WTC11 (cell line): ENCODE results near the gene ALDH2. TPM values are rescaled to one million over a fixed set of nuclear protein-coding genes. Genes with fewer than 3 reads are reported as not detected.

Experiments
- ATAC-seq: fragments of 200-7000 bp; cut with Tn5 transposase; 2 replicates; pipeline ENCODE4 v1.10.0; 2021; ENCODE audit warnings: mild to moderate bottlenecking, moderate library complexity
- CTCF ChIA-PET: fragments of 300-600 bp; sonication (Branson Sonifier 250); formaldehyde crosslinking; loops from one replicate; lab custom pipeline; 2021; ENCODE audit warnings: antibody characterized with exemption; lab: Charles Lee
- POLR2A ChIA-PET: fragments of 350-600 bp; sonication (Branson Sonifier 250); formaldehyde crosslinking; loops from one replicate; lab custom pipeline; 2021; ENCODE audit warnings: antibody characterized with exemption; lab: Charles Lee
- DNase-seq: peaks from one replicate; pipeline ENCODE4 v3.0.0; 2021; ENCODE audit warnings: low spot score
- H3K27ac Mint-ChIP-seq: 2 replicates; pipeline ENCODE4 v1.8.0; 2021; ENCODE audit warnings: mixed read lengths
- H3K27me3 Mint-ChIP-seq: 2 replicates; pipeline ENCODE4 v1.8.0; 2021; ENCODE audit warnings: low read depth, mild to moderate bottlenecking, moderate library complexity, mixed read lengths
- H3K36me3 Mint-ChIP-seq: 2 replicates; pipeline ENCODE4 v1.8.0; 2021; ENCODE audit warnings: mixed read lengths
- H3K4me1 Mint-ChIP-seq: 2 replicates; pipeline ENCODE4 v1.8.0; 2022; ENCODE audit warnings: mixed read lengths
- H3K4me3 Mint-ChIP-seq: 2 replicates; pipeline ENCODE4 v1.8.0; 2021; ENCODE audit warnings: mild to moderate bottlenecking, moderate library complexity, mixed read lengths
- H3K9me3 Mint-ChIP-seq: 2 replicates; pipeline ENCODE4 v1.8.0; 2021; ENCODE audit warnings: mixed read lengths
- ATF1 ChIP-seq: sonication (generic); formaldehyde crosslinking; IDR thresholded peaks from 2 replicates; pipeline ENCODE4 v1.8.1; 2023; ENCODE audit warnings: mild to moderate bottlenecking, moderate library complexity, missing genetic modification reagents
- CBFB ChIP-seq: sonication (generic); formaldehyde crosslinking; IDR thresholded peaks from 2 replicates; pipeline ENCODE4 v1.8.1; 2022; ENCODE audit warnings: mild to moderate bottlenecking, low read depth, missing genetic modification reagents
- ETV6 ChIP-seq: sonication (generic); formaldehyde crosslinking; IDR thresholded peaks from 2 replicates; pipeline ENCODE4 v1.8.1; 2022; ENCODE audit warnings: mild to moderate bottlenecking, missing genetic modification reagents
- FOXJ3 ChIP-seq: sonication (generic); formaldehyde crosslinking; IDR thresholded peaks from 2 replicates; pipeline ENCODE4 v1.9.0; 2021; ENCODE audit warnings: missing genetic modification reagents, mild to moderate bottlenecking, borderline replicate concordance
- HMGA2 ChIP-seq: fragments of 250-450 bp; sonication (Bioruptor Pico); IDR thresholded peaks from 2 replicates; pipeline ENCODE4 v1.4.0; 2021; ENCODE audit warnings: mild to moderate bottlenecking, moderate library complexity
- JUN ChIP-seq: sonication (generic); formaldehyde crosslinking; IDR thresholded peaks from 2 replicates; pipeline ENCODE4 v1.8.0; 2023; ENCODE audit warnings: mild to moderate bottlenecking, missing genetic modification reagents
- NR3C1 ChIP-seq: sonication (generic); formaldehyde crosslinking; conservative IDR thresholded peaks from 2 replicates; pipeline ENCODE4 v1.8.1; 2023; ENCODE audit warnings: low read depth, mild to moderate bottlenecking, missing genetic modification reagents
- SMAD4 ChIP-seq: sonication (generic); formaldehyde crosslinking; IDR thresholded peaks from 2 replicates; pipeline ENCODE4 v1.8.0; 2022; ENCODE audit warnings: mild to moderate bottlenecking, missing genetic modification reagents
- TEAD4 ChIP-seq: sonication (generic); formaldehyde crosslinking; IDR thresholded peaks from 2 replicates; pipeline ENCODE4 v1.8.0; 2022; ENCODE audit warnings: mild to moderate bottlenecking, missing genetic modification reagents
- TP53 ChIP-seq: sonication (generic); formaldehyde crosslinking; IDR thresholded peaks from 2 replicates; pipeline ENCODE4 v1.8.1; 2023; ENCODE audit warnings: mild to moderate bottlenecking, missing genetic modification reagents
- ZNF396 ChIP-seq: fragments of 250-450 bp; sonication (Bioruptor Pico); IDR thresholded peaks from 2 replicates; pipeline ENCODE4 v1.8.0; 2021; ENCODE audit warnings: mild to moderate bottlenecking, moderate library complexity, borderline replicate concordance
- ZNF423 ChIP-seq: fragments of 250-450 bp; sonication (Bioruptor Pico); IDR thresholded peaks from 2 replicates; pipeline ENCODE4 v2.1.2; 2022; ENCODE audit warnings: mild to moderate bottlenecking, moderate library complexity
- total RNA-seq: library from RNA; stranded (reverse); gene quantifications from 3 replicates; pipeline ENCODE4 v1.2.3, GENCODE V29; 2021
- TF ChIP-seq, protein P1 (sequence below): fragments of 250-450 bp; sonication (Bioruptor Pico); conservative IDR thresholded peaks from 2 replicates; pipeline ENCODE4 v1.9.0; 2021; ENCODE audit warnings: mild to moderate bottlenecking
- TF ChIP-seq, protein P2 (sequence below): fragments of 200-600 bp; IDR thresholded peaks from 2 replicates; pipeline ENCODE4 v1.8.0; 2022; ENCODE audit warnings: antibody characterized with exemption
- TF ChIP-seq, protein P3 (sequence below): sonication (generic); formaldehyde crosslinking; IDR thresholded peaks from 2 replicates; pipeline ENCODE4 v1.8.1; 2022; ENCODE audit warnings: low read depth, mild to moderate bottlenecking, moderate library complexity, missing genetic modification reagents, borderline replicate concordance
- TF ChIP-seq, protein P4 (sequence below): sonication (generic); formaldehyde crosslinking; IDR thresholded peaks from 2 replicates; pipeline ENCODE4 v1.8.0; 2022; ENCODE audit warnings: mild to moderate bottlenecking, missing genetic modification reagents
- TF ChIP-seq, protein P5 (sequence below): fragments of 250-450 bp; sonication (Bioruptor Pico); IDR thresholded peaks from 2 replicates; pipeline ENCODE4 v1.9.0; 2021; ENCODE audit warnings: mild to moderate bottlenecking, borderline replicate concordance
- TF ChIP-seq, protein P6 (sequence below): sonication (generic); formaldehyde crosslinking; IDR thresholded peaks from 2 replicates; pipeline ENCODE4 v1.8.1; 2023; ENCODE audit warnings: mild to moderate bottlenecking, missing genetic modification reagents
- TF ChIP-seq, protein P7 (sequence below): sonication (generic); formaldehyde crosslinking; IDR thresholded peaks from 2 replicates; pipeline ENCODE4 v1.8.0; 2022; ENCODE audit warnings: mild to moderate bottlenecking, missing genetic modification reagents

Gene ALDH2
- total RNA-seq, 1 experiment from 2014 or later = 36.7 TPM

DNA sequence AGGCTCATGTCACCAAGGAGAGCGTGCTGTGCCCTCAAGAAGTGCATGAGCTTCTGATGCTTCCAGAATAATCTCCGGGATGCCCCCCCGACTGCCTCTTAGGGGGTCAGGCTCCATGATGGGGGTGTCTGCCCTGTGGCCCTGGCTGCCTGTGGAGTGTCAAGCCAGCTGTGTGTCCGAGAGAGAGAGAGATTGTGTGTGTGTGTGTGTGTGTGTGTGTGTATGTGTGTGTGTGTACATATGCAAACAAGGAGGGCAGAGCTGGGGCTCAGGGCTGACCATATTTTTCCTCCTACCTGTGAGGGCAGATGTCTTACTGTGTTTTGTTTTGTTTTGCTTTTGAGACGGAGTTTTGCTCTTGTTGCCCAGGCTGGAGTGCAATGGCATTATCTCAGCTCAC, 5.6 kb upstream of the ALDH2 start:
- Mint-ChIP-seq H3K4me3 (no peak overlapping the region), H3K36me3 (no peaks in the 10 kb centered on the region; the same call in 1 of the 2 replicates), H3K27ac (peak overlapping the region; percentile 79; the same call in 1 of the 2 replicates), H3K4me1 (peaks cover 25% of the 10 kb centered on the region), H3K27me3 (peaks cover 12% of the 10 kb centered on the region), H3K9me3 (no peaks in the 10 kb centered on the region)
- ATAC-seq (no peak), DNase-seq (no peak)
- TF ChIP-seq, protein P1, sequence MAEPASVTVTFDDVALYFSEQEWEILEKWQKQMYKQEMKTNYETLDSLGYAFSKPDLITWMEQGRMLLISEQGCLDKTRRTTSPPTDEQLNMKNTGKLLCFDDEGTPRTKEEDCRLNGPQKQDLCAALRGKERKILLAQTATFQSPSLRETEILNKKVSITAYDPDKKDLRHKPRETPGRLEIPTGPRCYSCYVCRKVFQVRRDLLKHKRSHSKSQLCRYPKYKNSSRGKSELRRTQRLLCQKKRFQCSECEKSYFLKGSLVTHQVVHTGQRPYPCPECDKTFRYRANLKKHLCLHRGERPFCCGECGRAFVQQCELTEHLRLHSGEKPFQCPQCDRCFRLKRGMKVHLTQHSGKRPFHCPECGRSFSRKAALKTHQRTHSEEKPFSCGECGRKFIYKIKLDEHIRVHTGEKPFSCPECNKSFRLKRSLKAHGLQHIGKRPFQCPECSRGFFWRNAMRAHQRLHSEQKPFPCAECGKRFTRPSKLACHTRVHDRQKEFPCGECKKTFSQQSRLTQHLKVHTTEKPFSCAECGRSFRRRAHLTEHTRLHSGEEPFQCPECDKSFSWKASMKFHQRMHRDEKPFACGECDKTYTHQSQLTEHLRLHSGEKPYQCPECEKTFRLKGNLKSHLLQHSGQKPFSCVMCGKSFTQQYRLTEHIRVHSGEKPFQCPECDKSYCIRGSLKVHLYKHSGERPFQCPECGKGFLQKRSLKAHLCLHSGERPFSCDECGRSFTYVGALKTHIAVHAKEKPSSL (CRISPR knock-in tag) = no peak
- TF ChIP-seq CBFB = no peak
- no peak for TF ChIP-seq ZNF396 (CRISPR knock-in tag)
- TF ChIP-seq, protein P2, sequence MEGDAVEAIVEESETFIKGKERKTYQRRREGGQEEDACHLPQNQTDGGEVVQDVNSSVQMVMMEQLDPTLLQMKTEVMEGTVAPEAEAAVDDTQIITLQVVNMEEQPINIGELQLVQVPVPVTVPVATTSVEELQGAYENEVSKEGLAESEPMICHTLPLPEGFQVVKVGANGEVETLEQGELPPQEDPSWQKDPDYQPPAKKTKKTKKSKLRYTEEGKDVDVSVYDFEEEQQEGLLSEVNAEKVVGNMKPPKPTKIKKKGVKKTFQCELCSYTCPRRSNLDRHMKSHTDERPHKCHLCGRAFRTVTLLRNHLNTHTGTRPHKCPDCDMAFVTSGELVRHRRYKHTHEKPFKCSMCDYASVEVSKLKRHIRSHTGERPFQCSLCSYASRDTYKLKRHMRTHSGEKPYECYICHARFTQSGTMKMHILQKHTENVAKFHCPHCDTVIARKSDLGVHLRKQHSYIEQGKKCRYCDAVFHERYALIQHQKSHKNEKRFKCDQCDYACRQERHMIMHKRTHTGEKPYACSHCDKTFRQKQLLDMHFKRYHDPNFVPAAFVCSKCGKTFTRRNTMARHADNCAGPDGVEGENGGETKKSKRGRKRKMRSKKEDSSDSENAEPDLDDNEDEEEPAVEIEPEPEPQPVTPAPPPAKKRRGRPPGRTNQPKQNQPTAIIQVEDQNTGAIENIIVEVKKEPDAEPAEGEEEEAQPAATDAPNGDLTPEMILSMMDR = no peak
- TF ChIP-seq TEAD4 = no peak
- TF ChIP-seq SMAD4 (CRISPR knock-in tag) = no peak
- TF ChIP-seq JUN (CRISPR knock-in tag) = no peak
- ChIA-PET CTCF (interaction anchor here (0.5 to 3.3 kb wide), 2 partner anchors 16 to 52 kb away, joined by 3 to 19 read pairs; no protein-coding TSS in a partner anchor), POLR2A (no interaction called here)

DNA sequence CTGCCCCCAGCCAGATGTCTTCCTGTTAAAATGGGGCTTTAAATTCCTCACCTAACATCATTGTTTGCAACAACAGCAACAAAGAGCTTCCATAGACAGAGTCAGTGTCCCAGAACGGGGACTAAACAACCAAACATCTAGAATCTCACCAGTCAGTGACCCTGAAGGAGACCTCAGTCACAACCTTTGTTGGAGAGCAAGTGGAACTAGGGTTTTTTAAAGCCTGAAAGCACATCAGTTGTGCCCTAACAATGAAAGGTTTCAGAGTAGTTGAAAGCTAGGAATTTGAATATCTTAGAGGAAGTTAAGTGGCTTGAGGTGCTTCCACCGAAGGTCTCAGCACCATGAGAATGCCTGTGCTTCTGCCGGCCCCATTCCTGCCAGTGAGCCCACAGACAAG, 5.0 kb upstream of the ALDH2 start:
- ATAC-seq = no peak
- ChIA-PET POLR2A (interaction anchor here (0.7 kb wide), 1 partner anchor 53 kb away, joined by 3 read pairs; no protein-coding TSS in a partner anchor), CTCF (interaction anchor here (3.3 kb wide), 1 partner anchor 51 kb away, joined by 19 read pairs; no protein-coding TSS in a partner anchor)
- Mint-ChIP-seq H3K4me3 (no peak overlapping the region), H3K27me3 (peaks cover 16% of the 10 kb centered on the region), H3K4me1 (peaks cover 28% of the 10 kb centered on the region), H3K36me3 (no peaks in the 10 kb centered on the region; the same call in 1 of the 2 replicates), H3K27ac (peak overlapping the region; percentile 91), H3K9me3 (no peaks in the 10 kb centered on the region)
- DNase-seq = no peak
- TF ChIP-seq TP53 (CRISPR knock-in tag) = no peak
- TF ChIP-seq, protein P3, sequence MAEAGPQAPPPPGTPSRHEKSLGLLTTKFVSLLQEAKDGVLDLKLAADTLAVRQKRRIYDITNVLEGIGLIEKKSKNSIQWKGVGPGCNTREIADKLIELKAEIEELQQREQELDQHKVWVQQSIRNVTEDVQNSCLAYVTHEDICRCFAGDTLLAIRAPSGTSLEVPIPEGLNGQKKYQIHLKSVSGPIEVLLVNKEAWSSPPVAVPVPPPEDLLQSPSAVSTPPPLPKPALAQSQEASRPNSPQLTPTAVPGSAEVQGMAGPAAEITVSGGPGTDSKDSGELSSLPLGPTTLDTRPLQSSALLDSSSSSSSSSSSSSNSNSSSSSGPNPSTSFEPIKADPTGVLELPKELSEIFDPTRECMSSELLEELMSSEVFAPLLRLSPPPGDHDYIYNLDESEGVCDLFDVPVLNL (CRISPR knock-in tag) = no peak
- TF ChIP-seq, protein P4, sequence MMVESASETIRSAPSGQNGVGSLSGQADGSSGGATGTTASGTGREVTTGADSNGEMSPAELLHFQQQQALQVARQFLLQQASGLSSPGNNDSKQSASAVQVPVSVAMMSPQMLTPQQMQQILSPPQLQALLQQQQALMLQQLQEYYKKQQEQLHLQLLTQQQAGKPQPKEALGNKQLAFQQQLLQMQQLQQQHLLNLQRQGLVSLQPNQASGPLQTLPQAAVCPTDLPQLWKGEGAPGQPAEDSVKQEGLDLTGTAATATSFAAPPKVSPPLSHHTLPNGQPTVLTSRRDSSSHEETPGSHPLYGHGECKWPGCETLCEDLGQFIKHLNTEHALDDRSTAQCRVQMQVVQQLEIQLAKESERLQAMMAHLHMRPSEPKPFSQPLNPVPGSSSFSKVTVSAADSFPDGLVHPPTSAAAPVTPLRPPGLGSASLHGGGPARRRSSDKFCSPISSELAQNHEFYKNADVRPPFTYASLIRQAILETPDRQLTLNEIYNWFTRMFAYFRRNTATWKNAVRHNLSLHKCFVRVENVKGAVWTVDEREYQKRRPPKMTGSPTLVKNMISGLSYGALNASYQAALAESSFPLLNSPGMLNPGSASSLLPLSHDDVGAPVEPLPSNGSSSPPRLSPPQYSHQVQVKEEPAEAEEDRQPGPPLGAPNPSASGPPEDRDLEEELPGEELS = no peak
- no peak for TF ChIP-seq TEAD4
- no peak for TF ChIP-seq ATF1 (CRISPR knock-in tag)
- TF ChIP-seq, protein P5, sequence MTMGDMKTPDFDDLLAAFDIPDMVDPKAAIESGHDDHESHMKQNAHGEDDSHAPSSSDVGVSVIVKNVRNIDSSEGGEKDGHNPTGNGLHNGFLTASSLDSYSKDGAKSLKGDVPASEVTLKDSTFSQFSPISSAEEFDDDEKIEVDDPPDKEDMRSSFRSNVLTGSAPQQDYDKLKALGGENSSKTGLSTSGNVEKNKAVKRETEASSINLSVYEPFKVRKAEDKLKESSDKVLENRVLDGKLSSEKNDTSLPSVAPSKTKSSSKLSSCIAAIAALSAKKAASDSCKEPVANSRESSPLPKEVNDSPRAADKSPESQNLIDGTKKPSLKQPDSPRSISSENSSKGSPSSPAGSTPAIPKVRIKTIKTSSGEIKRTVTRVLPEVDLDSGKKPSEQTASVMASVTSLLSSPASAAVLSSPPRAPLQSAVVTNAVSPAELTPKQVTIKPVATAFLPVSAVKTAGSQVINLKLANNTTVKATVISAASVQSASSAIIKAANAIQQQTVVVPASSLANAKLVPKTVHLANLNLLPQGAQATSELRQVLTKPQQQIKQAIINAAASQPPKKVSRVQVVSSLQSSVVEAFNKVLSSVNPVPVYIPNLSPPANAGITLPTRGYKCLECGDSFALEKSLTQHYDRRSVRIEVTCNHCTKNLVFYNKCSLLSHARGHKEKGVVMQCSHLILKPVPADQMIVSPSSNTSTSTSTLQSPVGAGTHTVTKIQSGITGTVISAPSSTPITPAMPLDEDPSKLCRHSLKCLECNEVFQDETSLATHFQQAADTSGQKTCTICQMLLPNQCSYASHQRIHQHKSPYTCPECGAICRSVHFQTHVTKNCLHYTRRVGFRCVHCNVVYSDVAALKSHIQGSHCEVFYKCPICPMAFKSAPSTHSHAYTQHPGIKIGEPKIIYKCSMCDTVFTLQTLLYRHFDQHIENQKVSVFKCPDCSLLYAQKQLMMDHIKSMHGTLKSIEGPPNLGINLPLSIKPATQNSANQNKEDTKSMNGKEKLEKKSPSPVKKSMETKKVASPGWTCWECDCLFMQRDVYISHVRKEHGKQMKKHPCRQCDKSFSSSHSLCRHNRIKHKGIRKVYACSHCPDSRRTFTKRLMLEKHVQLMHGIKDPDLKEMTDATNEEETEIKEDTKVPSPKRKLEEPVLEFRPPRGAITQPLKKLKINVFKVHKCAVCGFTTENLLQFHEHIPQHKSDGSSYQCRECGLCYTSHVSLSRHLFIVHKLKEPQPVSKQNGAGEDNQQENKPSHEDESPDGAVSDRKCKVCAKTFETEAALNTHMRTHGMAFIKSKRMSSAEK (CRISPR knock-in tag) = no peak
- TF ChIP-seq HMGA2 (CRISPR knock-in tag) = no peak
- TF ChIP-seq, protein P6, sequence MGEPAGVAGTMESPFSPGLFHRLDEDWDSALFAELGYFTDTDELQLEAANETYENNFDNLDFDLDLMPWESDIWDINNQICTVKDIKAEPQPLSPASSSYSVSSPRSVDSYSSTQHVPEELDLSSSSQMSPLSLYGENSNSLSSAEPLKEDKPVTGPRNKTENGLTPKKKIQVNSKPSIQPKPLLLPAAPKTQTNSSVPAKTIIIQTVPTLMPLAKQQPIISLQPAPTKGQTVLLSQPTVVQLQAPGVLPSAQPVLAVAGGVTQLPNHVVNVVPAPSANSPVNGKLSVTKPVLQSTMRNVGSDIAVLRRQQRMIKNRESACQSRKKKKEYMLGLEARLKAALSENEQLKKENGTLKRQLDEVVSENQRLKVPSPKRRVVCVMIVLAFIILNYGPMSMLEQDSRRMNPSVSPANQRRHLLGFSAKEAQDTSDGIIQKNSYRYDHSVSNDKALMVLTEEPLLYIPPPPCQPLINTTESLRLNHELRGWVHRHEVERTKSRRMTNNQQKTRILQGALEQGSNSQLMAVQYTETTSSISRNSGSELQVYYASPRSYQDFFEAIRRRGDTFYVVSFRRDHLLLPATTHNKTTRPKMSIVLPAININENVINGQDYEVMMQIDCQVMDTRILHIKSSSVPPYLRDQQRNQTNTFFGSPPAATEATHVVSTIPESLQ (CRISPR knock-in tag) = no peak
- TF ChIP-seq, protein P7, sequence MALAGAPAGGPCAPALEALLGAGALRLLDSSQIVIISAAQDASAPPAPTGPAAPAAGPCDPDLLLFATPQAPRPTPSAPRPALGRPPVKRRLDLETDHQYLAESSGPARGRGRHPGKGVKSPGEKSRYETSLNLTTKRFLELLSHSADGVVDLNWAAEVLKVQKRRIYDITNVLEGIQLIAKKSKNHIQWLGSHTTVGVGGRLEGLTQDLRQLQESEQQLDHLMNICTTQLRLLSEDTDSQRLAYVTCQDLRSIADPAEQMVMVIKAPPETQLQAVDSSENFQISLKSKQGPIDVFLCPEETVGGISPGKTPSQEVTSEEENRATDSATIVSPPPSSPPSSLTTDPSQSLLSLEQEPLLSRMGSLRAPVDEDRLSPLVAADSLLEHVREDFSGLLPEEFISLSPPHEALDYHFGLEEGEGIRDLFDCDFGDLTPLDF (CRISPR knock-in tag) = no peak
- TF ChIP-seq ETV6 (CRISPR knock-in tag) = no peak
- TF ChIP-seq ZNF423 (CRISPR knock-in tag) = no peak
- no peak for TF ChIP-seq FOXJ3
- TF ChIP-seq NR3C1 (CRISPR knock-in tag) = no peak
